GM12892 (cell line): ENCODE results near the gene OOSP2.

ENCODE experiments used
- POLR2A ChIP-seq: IDR thresholded peaks from 2 replicates; pipeline ENCODE4 v1.6.1; 2011; ENCODE audit warnings: low read depth, low read length, control low read depth
- POLR2AphosphoS5 ChIP-seq: IDR thresholded peaks from 2 replicates; pipeline ENCODE4 v1.6.1; 2011; ENCODE audit warnings: low read depth, low read length, control low read depth
- TAF1 ChIP-seq: IDR thresholded peaks from 2 replicates; pipeline ENCODE4 v1.6.1; 2011; ENCODE audit warnings: low read depth, mild to moderate bottlenecking, control low read depth, low read length, borderline replicate concordance

DNA sequence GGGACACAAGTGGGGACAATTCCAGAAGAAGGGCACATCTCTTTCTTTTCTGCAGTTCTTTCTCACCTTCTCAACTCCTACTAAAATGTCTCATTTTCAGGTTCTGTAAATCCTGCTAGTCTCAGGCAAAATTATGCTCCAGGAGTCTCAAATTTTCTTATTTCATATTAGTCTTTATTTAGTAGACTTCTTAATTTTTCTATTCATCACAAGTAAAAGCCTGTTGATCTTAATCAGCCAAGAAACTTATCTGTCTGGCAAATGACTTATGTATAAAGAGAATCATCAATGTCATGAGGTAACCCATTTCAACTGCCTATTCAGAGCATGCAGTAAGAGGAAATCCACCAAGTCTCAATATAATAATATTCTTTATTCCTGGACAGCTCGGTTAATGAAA, 48.2 kb downstream of the OOSP2 start, which contains the start of gene MS4A2:
- TF ChIP-seq POLR2A (no peak), POLR2AphosphoS5 (no peak), TAF1 (no peak)
